T-cell (primary cell): ENCODE measurements around the gene GMEB2. TPM values are rescaled to one million over a fixed set of nuclear protein-coding genes. Genes with fewer than 3 reads are reported as not detected.

Experiments
- ATAC-seq, 4 experiments: fragments of 200-7000 bp in 3 of 4; fragments of 150-1000 bp in 1 of 4; cut with Tn5 transposase; replicated peaks in 1 of 4; 1 replicate in 3 of 4; 2 replicates in 1 of 4; pipeline ENCODE4 v1.10.0; 2021; ENCODE audit warnings: moderate library complexity in 3 of 4, mild to moderate bottlenecking in 2 of 4, moderate number of reproducible peaks in 1 of 4
- CTCF ChIA-PET, 2 donors: fragments of 300-600 bp; sonication (Branson Sonifier 250); formaldehyde crosslinking; loops; one replicate each; lab custom pipeline; 2022; ENCODE audit warnings: antibody characterized with exemption in 2 of 2; lab: Charles Lee
- POLR2A ChIA-PET, 2 donors: fragments of 300-600 bp; sonication (Branson Sonifier 250); formaldehyde crosslinking; loops; one replicate each; lab custom pipeline; 2022; ENCODE audit warnings: antibody characterized with exemption in 2 of 2; lab: Charles Lee
- DNase-seq, 35 experiments: peaks; one replicate each; pipeline versions ENCODE4 v3.0.0 to v3.0.0-alpha.2; 2013 to 2023
- H3K27ac ChIP-seq: one replicate; pipeline ENCODE4 v1.5.1; 2013; ENCODE audit warnings: low read length
- H3K27me3 ChIP-seq, 2 experiments: replicated peaks in 1 of 2; 1 replicate in 1 of 2; 2 replicates in 1 of 2; pipeline versions ENCODE4 v1.6.1 to v1.7.0; 2013; ENCODE audit warnings: low read length in 1 of 2, mixed read lengths in 1 of 2; ENCODE audit not compliant: control insufficient read depth in 2 of 2, insufficient read depth in 2 of 2; ENCODE audit errors: extremely low read depth in 1 of 2
- H3K36me3 ChIP-seq, 2 donors: 1 replicate in 1 of 2; 2 replicates in 1 of 2; pipeline versions ENCODE4 v1.6.1 to v1.7.0; 2013; ENCODE audit warnings: low read length in 1 of 2; ENCODE audit not compliant: control insufficient read depth in 2 of 2, insufficient read depth in 1 of 2; ENCODE audit errors: extremely low read depth in 1 of 2
- H3K4me1 ChIP-seq, 2 experiments: 1 replicate in 1 of 2; 2 replicates in 1 of 2; pipeline versions ENCODE4 v1.6.1 to v1.7.0; 2013; ENCODE audit warnings: low read length in 2 of 2, mixed read lengths in 1 of 2; ENCODE audit not compliant: insufficient read depth in 2 of 2, control insufficient read depth in 1 of 2; ENCODE audit errors: extremely low read depth in 1 of 2
- H3K4me3 ChIP-seq, 2 donors: 1 replicate in 1 of 2; 2 replicates in 1 of 2; pipeline versions ENCODE4 v1.5.1 to v1.7.0; 2013; ENCODE audit warnings: mild to moderate bottlenecking in 2 of 2, low read length in 1 of 2, moderate library complexity in 1 of 2; ENCODE audit not compliant: control insufficient read depth in 1 of 2; ENCODE audit errors: extremely low read depth in 1 of 2
- H3K9me3 ChIP-seq: 2 replicates; pipeline ENCODE4 v1.7.0; 2013
- H3K27ac Mint-ChIP-seq, 2 donors: one replicate each; pipeline ENCODE4 v1.8.0; 2020 to 2021; ENCODE audit warnings: mild to moderate bottlenecking in 2 of 2, mixed read lengths in 2 of 2
- H3K27me3 Mint-ChIP-seq, 2 donors: one replicate each; pipeline ENCODE4 v1.8.0; 2021 to 2022; ENCODE audit warnings: mixed read lengths in 2 of 2
- H3K36me3 Mint-ChIP-seq: one replicate; pipeline ENCODE4 v1.8.0; 2021; ENCODE audit warnings: mixed read lengths
- H3K4me1 Mint-ChIP-seq, 3 donors: one replicate each; pipeline ENCODE4 v1.8.0; 2020 to 2022; ENCODE audit warnings: mixed read lengths in 3 of 3, mild to moderate bottlenecking in 1 of 3
- H3K4me3 Mint-ChIP-seq, 3 donors: one replicate each; pipeline ENCODE4 v1.8.0; 2020 to 2022; ENCODE audit warnings: mild to moderate bottlenecking in 3 of 3, mixed read lengths in 3 of 3, moderate library complexity in 3 of 3
- H3K9me3 Mint-ChIP-seq, 3 donors: one replicate each; pipeline ENCODE4 v1.8.0; 2020 to 2022; ENCODE audit warnings: mixed read lengths in 3 of 3
- WGBS: methylation state at CpG from one replicate; pipeline ENCODE4 v1.1.5; 2013; ENCODE audit warnings: missing lambda C conversion rate; ENCODE audit not compliant: insufficient coverage; 5-methylcytosine and 5-hydroxymethylcytosine counted together
- total RNA-seq, 35 experiments: library from RNA in 6 of 35; stranded (reverse) in 6 of 35; fragments of 120-200 nt in 1 of 35; gene quantifications; one replicate each; pipeline versions ENCODE4 v1.2.1 to v1.2.4 and lab custom pipeline; 2013 to 2026

The GMEB2 gene
- total RNA-seq, 5 donors from 2014 or later (not counting 1 experiment from before 2014, with no cell fraction given), result 20.7 to 30.3 (median 29.0) TPM

GRCh38 chr20:63622732-63623131 is 4.2 kb downstream of the GMEB2 start:
- Histone ChIP-seq H3K4me3 (no peak overlapping the region), H3K27me3 (no peaks in the 10 kb centered on the region), H3K9me3 (no peaks in the 10 kb centered on the region), H3K36me3 (peaks cover 12 to 19% of the 10 kb centered on the region in 2 donors), H3K27ac (no peak overlapping the region), H3K4me1 (peaks cover 4 to 18% of the 10 kb centered on the region in 2 experiments)
- H3K36me3 Mint-ChIP-seq, result peaks cover 7% of the 10 kb centered on the region
- POLR2A ChIA-PET, result no interaction called here
- 93% methylated on average over 6 of the region's 14 CpGs for WGBS
- H3K27me3 Mint-ChIP-seq, result no peaks in the 10 kb centered on the region
- no peak overlapping the region for H3K27ac Mint-ChIP-seq
- DNase-seq (no peak), ATAC-seq (no peak)
- H3K9me3 Mint-ChIP-seq, result no peaks in the 10 kb centered on the region
- peaks cover 28 to 33% (median 31%) of the 10 kb centered on the region in 3 donors for H3K4me1 Mint-ChIP-seq
- CTCF ChIA-PET, result no interaction called here
- no peak overlapping the region for H3K4me3 Mint-ChIP-seq

GRCh38 chr20:63622096-63622495 is 4.8 kb downstream of the GMEB2 start:
- Histone ChIP-seq H3K4me1 (peaks cover 4 to 18% of the 10 kb centered on the region in 2 experiments), H3K36me3 (peaks cover 12 to 26% of the 10 kb centered on the region in 2 donors), H3K27me3 (no peaks in the 10 kb centered on the region), H3K4me3 (no peak overlapping the region), H3K27ac (no peak overlapping the region), H3K9me3 (no peaks in the 10 kb centered on the region)
- Mint-ChIP-seq H3K4me1 (peaks cover 28 to 33% (median 31%) of the 10 kb centered on the region in 3 donors), H3K27ac (peak overlapping the region in 1 of 2 donors; percentile 6), H3K27me3 (no peaks in the 10 kb centered on the region), H3K4me3 (no peak overlapping the region), H3K36me3 (peaks cover 7% of the 10 kb centered on the region), H3K9me3 (no peaks in the 10 kb centered on the region)
- DNase-seq (no peak), ATAC-seq (no peak)
- CTCF ChIA-PET, result no interaction called here
- 100% methylated on average over 1 of the region's 4 CpGs for WGBS
- POLR2A ChIA-PET, result no interaction called here

DNA sequence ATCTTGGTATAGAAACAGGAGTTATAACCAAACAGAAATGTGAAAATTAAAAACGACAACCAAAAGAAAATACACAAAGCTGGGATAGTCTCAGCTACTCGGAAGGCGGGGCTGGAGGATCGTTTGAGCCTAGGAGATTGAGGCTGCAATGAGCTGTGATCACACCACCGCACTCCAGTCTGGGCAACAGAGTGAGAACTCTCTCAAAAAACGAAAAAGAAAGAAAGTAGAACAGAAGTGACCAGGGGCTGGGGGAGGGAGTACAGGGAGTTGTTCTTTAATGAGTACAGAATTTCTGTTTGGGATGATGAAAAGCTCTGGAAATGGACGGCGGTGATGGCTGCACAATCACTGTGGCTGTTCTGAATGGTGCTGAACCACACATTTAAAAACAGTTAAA is 5.9 kb downstream of the GMEB2 start:
- no peaks in the 10 kb centered on the region for H3K27me3 Mint-ChIP-seq
- peaks cover 12% of the 10 kb centered on the region for H3K36me3 Mint-ChIP-seq
- H3K4me1 Mint-ChIP-seq, result peaks cover 28 to 35% (median 33%) of the 10 kb centered on the region in 3 donors
- peaks cover 19 to 35% of the 10 kb centered on the region in 2 donors for H3K36me3 ChIP-seq
- H3K4me3 Mint-ChIP-seq, result no peak overlapping the region
- H3K27me3 ChIP-seq, result no peaks in the 10 kb centered on the region
- peaks cover 4 to 17% of the 10 kb centered on the region in 2 experiments for H3K4me1 ChIP-seq
- ATAC-seq (no peak), DNase-seq (no peak)
- H3K27ac Mint-ChIP-seq, result no peak overlapping the region
- ChIA-PET POLR2A (no interaction called here), CTCF (interaction anchor here (0.6 to 0.7 kb wide), 2 partner anchors 622 to 1016 kb away, joined by 3 to 6 read pairs; no protein-coding TSS in a partner anchor)
- no peaks in the 10 kb centered on the region for H3K9me3 Mint-ChIP-seq
- no peak overlapping the region for H3K27ac ChIP-seq
- H3K9me3 ChIP-seq, result no peaks in the 10 kb centered on the region
- no peak overlapping the region for H3K4me3 ChIP-seq
- WGBS, result 94% methylated on average over 3 of the region's 8 CpGs

GRCh38 chr20:63619505-63619904 is 7.4 kb downstream of the GMEB2 start:
- H3K9me3 ChIP-seq, result no peaks in the 10 kb centered on the region
- WGBS, result 96% methylated on average over 11 of the region's 13 CpGs
- peaks cover 0 to 6% of the 10 kb centered on the region in 2 experiments for H3K4me1 ChIP-seq
- H3K36me3 ChIP-seq, result peaks cover 19 to 41% of the 10 kb centered on the region in 2 donors
- Mint-ChIP-seq H3K4me3 (no peak overlapping the region), H3K27me3 (no peaks in the 10 kb centered on the region), H3K9me3 (no peaks in the 10 kb centered on the region), H3K27ac (no peak overlapping the region), H3K4me1 (peaks cover 23 to 29% (median 25%) of the 10 kb centered on the region in 3 donors), H3K36me3 (peaks cover 22% of the 10 kb centered on the region)
- ATAC-seq (no peak), DNase-seq (no peak)
- no peaks in the 10 kb centered on the region for H3K27me3 ChIP-seq
- no peak overlapping the region for H3K27ac ChIP-seq
- CTCF ChIA-PET, result no interaction called here
- POLR2A ChIA-PET, result no interaction called here
- no peak overlapping the region for H3K4me3 ChIP-seq

DNA sequence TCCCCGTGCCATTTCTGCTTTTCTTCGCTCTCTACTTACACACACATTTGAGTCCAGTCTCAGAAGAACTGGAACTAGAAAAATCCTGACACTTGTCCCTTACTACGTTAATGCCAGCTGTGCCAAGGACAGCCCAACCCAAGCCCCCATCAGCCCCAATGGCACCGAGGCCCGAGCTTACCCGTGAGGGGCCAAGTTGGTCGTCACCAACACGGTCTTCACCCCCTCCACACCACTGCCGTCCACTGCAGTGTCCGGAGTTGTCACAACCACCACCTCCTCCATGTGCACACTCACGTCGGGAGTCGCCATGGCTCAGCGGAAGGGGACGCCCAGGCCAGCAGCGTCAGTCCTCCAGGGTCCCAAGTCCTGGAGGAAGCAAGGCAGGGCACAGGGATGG is 7.8 kb downstream of the GMEB2 start:
- H3K27me3 ChIP-seq, result no peaks in the 10 kb centered on the region
- peaks cover 19 to 41% of the 10 kb centered on the region in 2 donors for H3K36me3 ChIP-seq
- Mint-ChIP-seq H3K4me3 (no peak overlapping the region), H3K9me3 (no peaks in the 10 kb centered on the region), H3K27ac (no peak overlapping the region), H3K4me1 (peaks cover 21 to 29% (median 23%) of the 10 kb centered on the region in 3 donors), H3K36me3 (peaks cover 22% of the 10 kb centered on the region), H3K27me3 (no peaks in the 10 kb centered on the region)
- ChIA-PET CTCF (interaction anchor here in 1 of 2 donors (0.8 kb wide), 1 partner anchor 24 kb away, joined by 3 read pairs; no protein-coding TSS in a partner anchor), POLR2A (no interaction called here)
- peaks cover 0 to 4% of the 10 kb centered on the region in 2 experiments for H3K4me1 ChIP-seq
- H3K4me3 ChIP-seq, result no peak overlapping the region
- ATAC-seq (no peak), DNase-seq (no peak)
- H3K9me3 ChIP-seq, result no peaks in the 10 kb centered on the region
- H3K27ac ChIP-seq, result no peak overlapping the region
- WGBS, result 97% methylated on average over 11 of the region's 16 CpGs

DNA sequence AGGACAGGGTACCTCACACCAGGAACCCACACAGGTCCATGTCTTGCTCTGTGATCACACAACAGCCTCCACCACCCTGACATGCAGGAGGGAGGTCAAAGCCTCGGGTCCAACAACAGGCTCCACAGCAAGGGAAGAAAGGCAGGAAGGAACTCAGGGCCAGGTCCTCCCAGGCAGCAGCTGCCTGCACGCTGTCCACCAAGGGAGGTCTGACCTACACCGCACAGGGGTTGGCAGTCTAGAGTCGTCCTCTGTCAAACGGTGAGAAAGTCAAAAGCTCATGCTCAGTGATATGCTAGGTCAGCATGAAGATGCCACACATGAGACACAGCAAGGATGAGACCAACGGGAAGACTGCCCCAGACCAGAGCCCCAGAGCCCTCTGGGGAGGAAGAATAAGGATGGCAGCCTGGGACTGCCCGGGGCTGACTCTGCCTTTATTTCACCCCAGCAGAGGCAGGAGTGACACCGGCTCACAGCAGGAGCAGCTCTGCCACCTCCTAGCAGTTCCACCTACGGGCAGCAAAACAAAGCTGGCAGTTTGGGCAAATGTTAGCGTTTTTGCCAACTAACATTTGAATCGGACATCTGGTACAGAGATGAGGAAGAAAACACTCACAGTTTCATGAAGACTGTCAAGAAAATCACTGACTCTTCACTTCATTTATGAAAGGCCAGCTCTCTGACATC is 8.5 kb downstream of the GMEB2 start:
- Histone ChIP-seq H3K4me3 (no peak overlapping the region), H3K4me1 (peaks cover 0 to 4% of the 10 kb centered on the region in 2 experiments), H3K27ac (no peak overlapping the region), H3K9me3 (no peaks in the 10 kb centered on the region), H3K36me3 (peaks cover 19 to 45% of the 10 kb centered on the region in 2 donors), H3K27me3 (no peaks in the 10 kb centered on the region)
- WGBS, result 100% methylated on average over 8 of the region's 11 CpGs
- H3K9me3 Mint-ChIP-seq, result no peaks in the 10 kb centered on the region
- peaks cover 22 to 29% (median 23%) of the 10 kb centered on the region in 3 donors for H3K4me1 Mint-ChIP-seq
- H3K4me3 Mint-ChIP-seq, result no peak overlapping the region
- DNase-seq, result no peak
- H3K27ac Mint-ChIP-seq, result no peak overlapping the region
- ATAC-seq, result no peak
- CTCF ChIA-PET, result interaction anchor here in 1 of 2 donors (0.8 kb wide), 1 partner anchor 24 kb away, joined by 3 read pairs; no protein-coding TSS in a partner anchor
- H3K36me3 Mint-ChIP-seq, result peaks cover 22% of the 10 kb centered on the region
- no peaks in the 10 kb centered on the region for H3K27me3 Mint-ChIP-seq
- POLR2A ChIA-PET, result no interaction called here
